GM23338 (cell line): ENCODE data around the gene PNPLA3.

Source experiments
- CTCF ChIP-seq, 2 experiments: fragments of 200-600 bp in 1 of 2; sonication (generic) in 1 of 2; conservative IDR thresholded peaks; 2 replicates each; pipeline versions ENCODE4 v1.5.1 to v1.6.1; 2016 to 2017; ENCODE audit warnings: antibody characterized with exemption in 2 of 2, low read depth in 2 of 2, mild to moderate bottlenecking in 2 of 2, moderate library complexity in 1 of 2
- EZH2 ChIP-seq: fragments of 200-600 bp; sonication (generic); IDR thresholded peaks from one replicate; pipeline ENCODE4 v1.8.0; 2017; ENCODE audit warnings: antibody characterized with exemption, mild to moderate bottlenecking, low read depth; ENCODE audit not compliant: unreplicated experiment
- EZH2phosphoT487 ChIP-seq: fragments of 200-600 bp; sonication (generic); IDR thresholded peaks from one replicate; pipeline ENCODE4 v1.8.1; 2018; ENCODE audit warnings: antibody characterized with exemption; ENCODE audit not compliant: unreplicated experiment
- STAT1 ChIP-seq: IDR thresholded peaks from one replicate; pipeline ENCODE4 v1.6.1; 2016; ENCODE audit warnings: antibody characterized with exemption; ENCODE audit not compliant: unreplicated experiment

GRCh38 chr22:43897751-43898261 is 25.8 kb upstream of the PNPLA3 start:
- TF ChIP-seq EZH2phosphoT487 (no peak), CTCF (conservative IDR thresholded peaks at IDR 0.05; ENCODE audit: low read depth in 2 of 2) (no peak), EZH2 (no peak), STAT1 (no peak)
